GM08714 (cell line): ENCODE data around the gene BLVRA.
"Not testable (repeated sequence)": the region's sequence is repeated elsewhere in the genome, so short reads cannot be mapped to it uniquely, and the experiment has no call there.

Source experiments
- H3K4me3 ChIP-seq: fragments of 200-500 bp; sonication (Bioruptor generic); 2 replicates; pipeline ENCODE4 v1.5.1; 2014; ENCODE audit warnings: mild to moderate bottlenecking, low read length, inconsistent platforms
- ZNF274 ChIP-seq: IDR thresholded peaks from 2 replicates; pipeline ENCODE4 v1.6.1; 2012; ENCODE audit warnings: mild to moderate bottlenecking, low read depth, low read length

Gene BLVRA

GRCh38 chr7:43771573-43771972 lies 13.1 kb downstream of the BLVRA start:
- TF ChIP-seq ZNF274: no peak
- no peak overlapping the region for H3K4me3 ChIP-seq

GRCh38 chr7:43773268-43773667 lies 14.8 kb downstream of the BLVRA start:
- not testable (repeated sequence) for H3K4me3 ChIP-seq

GRCh38 chr7:43775255-43775654 lies 16.8 kb downstream of the BLVRA start:
- not testable (repeated sequence) for H3K4me3 ChIP-seq

GRCh38 chr7:43778293-43779044 lies 20.0 kb downstream of the BLVRA start:
- H3K4me3 ChIP-seq: not testable (repeated sequence)

GRCh38 chr7:43779045-43779812 lies 20.7 kb downstream of the BLVRA start:
- TF ChIP-seq ZNF274: no peak
- no peak overlapping the region for H3K4me3 ChIP-seq

- H3K4me3 ChIP-seq: no peak overlapping the region
- no peak for TF ChIP-seq ZNF274
Observed at GRCh38 chr7:43781726-43782607, 23.5 kb downstream of the BLVRA start.

- no peak overlapping the region for H3K4me3 ChIP-seq
- TF ChIP-seq ZNF274: no peak
Observed at GRCh38 chr7:43782768-43783555, 24.5 kb downstream of the BLVRA start.

GRCh38 chr7:43784030-43784584 lies 25.6 kb downstream of the BLVRA start:
- no peak for TF ChIP-seq ZNF274
- no peak overlapping the region for H3K4me3 ChIP-seq

- not testable (repeated sequence) for H3K4me3 ChIP-seq
Observed at GRCh38 chr7:43784585-43785087, 26.2 kb downstream of the BLVRA start.

- no peak for TF ChIP-seq ZNF274
- H3K4me3 ChIP-seq: no peak overlapping the region; the same call in 1 of the 2 replicates
Observed at GRCh38 chr7:43785420-43785819, 26.9 kb downstream of the BLVRA start.

- TF ChIP-seq ZNF274: no peak
- no peak overlapping the region for H3K4me3 ChIP-seq
Observed at GRCh38 chr7:43787771-43788170, 29.3 kb downstream of the BLVRA start.

GRCh38 chr7:43790006-43790405 lies 31.5 kb downstream of the BLVRA start:
- no peak overlapping the region for H3K4me3 ChIP-seq
- TF ChIP-seq ZNF274: no peak

GRCh38 chr7:43790834-43791233 lies 32.4 kb downstream of the BLVRA start:
- no peak overlapping the region for H3K4me3 ChIP-seq
- TF ChIP-seq ZNF274: no peak
